K562 (cell line): ENCODE data around the gene NTRK1. TPM values are rescaled to one million over a fixed set of nuclear protein-coding genes. Genes with fewer than 3 reads are reported as not detected.

Experiments used
- ATAC-seq: fragments of 200-7000 bp; cut with Tn5 transposase; 3 replicates; pipeline ENCODE4 v1.9.1; 2020; ENCODE audit warnings: moderate library complexity
- BruUV-seq: library from RNA; stranded (reverse); fragments of 400-500 nt; replicated peaks from 2 replicates; lab custom pipeline; 2021; lab: Mats Ljungman, UMichigan
- CTCF ChIA-PET: fragments of 300-600 bp; formaldehyde crosslinking; extraction: SDS; loops from one replicate; lab custom pipeline; 2021; ENCODE audit warnings: low intra/inter-chr PET ratio; lab: Yijun Ruan, JAX
- POLR2A ChIA-PET: fragments of 300-600, 350-650 bp; sonication (Branson Sonifier 250); formaldehyde crosslinking; extraction: SDS; loops from one replicate; lab custom pipeline; 2021; ENCODE audit warnings: antibody characterized with exemption, inconsistent platforms; lab: Yijun Ruan, JAX
- DNase-seq, 4 experiments: peaks; one replicate each; pipeline versions ENCODE4 v3.0.0 to v3.0.0-alpha.2; 2011 to 2018; ENCODE audit warnings: low spot score in 3 of 4, mixed read lengths in 3 of 4; ENCODE audit errors: extremely low read depth in 1 of 4
- FAIRE-seq: peaks from 2 replicates; lab custom pipeline; 2011; peaks lifted over from hg19 to GRCh38; lab: Jason Lieb, UNC
- H2AFZ ChIP-seq: 2 replicates; pipeline ENCODE4 v1.6.0; 2011; ENCODE audit warnings: low read depth, low read length, control low read depth, inconsistent platforms
- H3K27ac ChIP-seq: fragments of 200-600 bp; 3 replicates; pipeline ENCODE4 v1.8.0; 2011; ENCODE audit warnings: low read depth, mild to moderate bottlenecking, control low read depth, inconsistent platforms, low read length, moderate library complexity, mixed read lengths; ENCODE audit errors: extremely low read depth
- H3K27me3 ChIP-seq, 2 experiments: fragments of 300-600 bp in 1 of 2; 2 replicates in 1 of 2; 3 replicates in 1 of 2; pipeline versions ENCODE4 v1.6.0 to v1.8.0; 2011; ENCODE audit warnings: inconsistent platforms in 2 of 2, low read length in 2 of 2, mild to moderate bottlenecking in 1 of 2, mixed read lengths in 1 of 2, moderate library complexity in 1 of 2; ENCODE audit not compliant: control insufficient read depth in 2 of 2, insufficient read depth in 2 of 2
- H3K36me3 ChIP-seq: fragments of 300-600 bp; 3 replicates; pipeline ENCODE4 v1.8.0; 2011; ENCODE audit warnings: mild to moderate bottlenecking, low read length, inconsistent platforms; ENCODE audit not compliant: control insufficient read depth, insufficient read depth
- H3K4me1 ChIP-seq, 2 experiments: fragments of 200-600 bp in 1 of 2; replicated peaks in 1 of 2; 2 replicates in 1 of 2; 3 replicates in 1 of 2; pipeline versions ENCODE4 v1.5.1 to v1.8.0; 2011; ENCODE audit warnings: inconsistent platforms in 2 of 2, low read length in 2 of 2, mild to moderate bottlenecking in 1 of 2, mixed read lengths in 1 of 2, moderate library complexity in 1 of 2; ENCODE audit not compliant: control insufficient read depth in 2 of 2, insufficient read depth in 2 of 2
- H3K4me2 ChIP-seq: 2 replicates; pipeline ENCODE4 v1.6.1; 2011; ENCODE audit warnings: low read length, control low read depth, inconsistent platforms, mixed read lengths; ENCODE audit not compliant: insufficient read depth
- H3K4me3 ChIP-seq: fragments of 200-600 bp; sonication (generic), shearing (Covaris generic); 2 replicates; pipeline ENCODE4 v1.5.1; 2016; ENCODE audit warnings: control low read depth, inconsistent platforms
- H3K79me2 ChIP-seq: fragments of 200-600 bp; 3 replicates; pipeline ENCODE4 v1.8.0; 2011; ENCODE audit warnings: low read length, inconsistent platforms; ENCODE audit not compliant: control insufficient read depth, insufficient read depth
- H3K9ac ChIP-seq, 2 experiments: 2 replicates each; pipeline versions ENCODE4 v1.6.0 to v1.6.1; 2011; ENCODE audit warnings: low read depth in 2 of 2, low read length in 2 of 2, control low read depth in 1 of 2, inconsistent platforms in 1 of 2, mild to moderate bottlenecking in 1 of 2, mixed read lengths in 1 of 2; ENCODE audit not compliant: insufficient read depth in 1 of 2
- H3K9me1 ChIP-seq: one replicate; pipeline ENCODE4 v1.6.0; 2011; ENCODE audit warnings: inconsistent platforms, mild to moderate bottlenecking, low read length, moderate library complexity; ENCODE audit not compliant: control insufficient read depth, insufficient read depth
- H3K9me3 ChIP-seq: replicated peaks from 2 replicates; pipeline ENCODE4 v1.5.1; 2011; ENCODE audit warnings: low read depth, low read length, inconsistent platforms; ENCODE audit not compliant: control insufficient read depth, insufficient read depth
- H4K20me1 ChIP-seq: replicated peaks from 2 replicates; pipeline ENCODE4 v1.6.1; 2011; ENCODE audit warnings: low read length, inconsistent platforms, mixed read lengths; ENCODE audit not compliant: control insufficient read depth, insufficient read depth
- IRF9 ChIP-seq: fragments of 450-650 bp; IDR thresholded peaks from 2 replicates; pipeline ENCODE4 v1.6.1; 2016; ENCODE audit warnings: missing biosample characterization, missing genetic modification characterization
- PCBP1 ChIP-seq: fragments of 200-400 bp; formaldehyde crosslinking; IDR thresholded peaks from 2 replicates; pipeline ENCODE4 v1.6.1; 2018; ENCODE audit warnings: mild to moderate bottlenecking, low read depth, low read length; ENCODE audit not compliant: poor library complexity, severe bottlenecking
- RUNX1 ChIP-seq: sonication (generic); IDR thresholded peaks from 2 replicates; pipeline ENCODE4 v1.6.1; 2016; ENCODE audit warnings: antibody characterized with exemption, low read depth
- SAFB ChIP-seq: fragments of 200-400 bp; formaldehyde crosslinking; IDR thresholded peaks from 2 replicates; pipeline ENCODE4 v1.6.1; 2017; ENCODE audit warnings: low read depth, low read length, borderline replicate concordance
- SP1 ChIP-seq: sonication (generic); formaldehyde crosslinking; IDR thresholded peaks from 2 replicates; pipeline ENCODE4 v1.8.1; 2022; ENCODE audit warnings: mild to moderate bottlenecking, missing genetic modification reagents
- UBTF ChIP-seq, 2 experiments: IDR thresholded peaks; 2 replicates each; pipeline ENCODE4 v1.6.1; 2012; ENCODE audit warnings: improper control_type of control experiment in 2 of 2, low read depth in 2 of 2, low read length in 2 of 2, borderline replicate concordance in 1 of 2
- ZKSCAN1 ChIP-seq: fragments of 150-350 bp; IDR thresholded peaks from 2 replicates; pipeline ENCODE4 v1.6.1; 2016; ENCODE audit warnings: low read depth, low read length
- WGBS: fragments of 100-300 bp; shearing (Covaris generic); methylation state at CpG from one replicate; pipeline ENCODE4 v1.1.6; 2016; ENCODE audit warnings: low coverage, mixed read lengths; ENCODE audit not compliant: insufficient coverage; ENCODE audit errors: missing lambda C conversion rate; 5-methylcytosine and 5-hydroxymethylcytosine counted together
- in situ Hi-C: fragments of 300-500 bp; cut with MboI; formaldehyde crosslinking; loops from 4 replicates; pipeline ENCODE4 v1.15.0; 2018; ENCODE audit warnings: inconsistent platforms, mixed read lengths
- intact Hi-C: fragments of 100-400 bp; cut with micrococcal nuclease; formaldehyde crosslinking; loops from 2 replicates; pipeline ENCODE4 v1.14.2; 2022
- polyA plus RNA-seq, 8 experiments: library from polyadenylated mRNA; depleted of rRNA in 4 of 8; stranded (reverse) in 5 of 8; unstranded in 3 of 8; fragments of >200 nt; fragmentation: Nextera tagmentation in 2 of 8; fragmentation: Illumina TruSeq in 1 of 8; extraction: Ambion mirVana in 2 of 8; extraction: Trizol in 1 of 8; gene quantifications; 2 replicates each; pipeline versions ENCODE4 v1.2.1 to v1.2.3, GENCODE V29; 2011 to 2014; ENCODE audit warnings: inconsistent platforms in 1 of 8, missing spikeins in 1 of 8
- total RNA-seq, 7 experiments: library from RNA; depleted of rRNA in 6 of 7; stranded (reverse); fragments of >200 nt in 6 of 7; fragmentation: Illumina TruSeq in 2 of 7; extraction: Trizol in 2 of 7; gene quantifications; 2 replicates each; pipeline versions ENCODE4 v1.2.1 to v1.2.3, GENCODE V29; 2011 to 2021; ENCODE audit warnings: low replicate concordance in 1 of 7

Gene NTRK1
- total and polyA plus RNA-seq, 9 of the 15 experiments (the other 6 are each of a cell fraction or from before 2014, with no cell fraction given), result 0.46 to 30.0 (median 7.9) TPM

- Histone ChIP-seq H3K4me1 (peaks cover 30 to 48% of the 10 kb centered on the region in 2 experiments), H3K36me3 (no peaks in the 10 kb centered on the region), H3K27me3 (peaks cover 8 to 17% of the 10 kb centered on the region in 2 experiments; a peak in 3 of 5 replicates), H4K20me1 (no peaks in the 10 kb centered on the region), H3K79me2 (no peaks in the 10 kb centered on the region), H2AFZ (peak overlapping the region; percentile 71), H3K9me3 (no peaks in the 10 kb centered on the region), H3K4me2 (peak overlapping the region; percentile 36), H3K4me3 (no peak overlapping the region), H3K9me1 (no peaks in the 10 kb centered on the region), H3K9ac (peak overlapping the region in 1 of 2 experiments; percentile 78; a peak in 1 of 4 replicates), H3K27ac (no peak overlapping the region)
- POLR2A ChIA-PET, result interaction anchor here (0.6 to 1.6 kb wide), 3 partner anchors 30 to 246 kb away, joined by 3 to 4 read pairs (median 4); no protein-coding TSS in a partner anchor
- in situ Hi-C loops (no loop called here), intact Hi-C loops (loop anchor here (5.0 kb wide), 1 partner anchor 197 kb away; the partner anchor contains the start of genes ISG20L2 and METTL25B)
- WGBS, result 21% methylated on average over 33 of the region's 64 CpGs
- ATAC-seq, result peak; percentile 3; the same call in 1 of the 3 replicates
- FAIRE-seq, result no peak
- peak; percentile 48 to 56 (median 54) for DNase-seq
- CTCF ChIA-PET, result no interaction called here
- no TSS peak for BruUV-seq
- no peak for TF ChIP-seq ZKSCAN1
- no peak for TF ChIP-seq RUNX1
- 0 out of 2 replicates have a peak, but pooled peaks have one; percentile 51 for TF ChIP-seq SAFB
- TF ChIP-seq UBTF (IDR thresholded peaks at IDR 0.05; ENCODE audit: borderline replicate concordance in 1 of 2, low read depth in 2 of 2, low read length in 2 of 2), result peak in 1 of 2 experiments; percentile 63; a peak in 1 of 4 replicates
- no peak for TF ChIP-seq PCBP1
- TF ChIP-seq SP1 (CRISPR knock-in tag), result 0 out of 2 replicates have a peak, but pooled peaks have one; percentile 20
- TF ChIP-seq IRF9, result no peak
Observed at GRCh38 chr1:156923670-156924477, 63.2 kb downstream of the NTRK1 start.
